Measurements from ENCODE around the gene BPIFB6. TPM values are rescaled to one million over a fixed set of nuclear protein-coding genes. Genes with fewer than 3 reads are reported as not detected.

The BPIFB6 gene
- total RNA-seq, 1 donor, result not detected

GRCh38 chr20:33063271-33063670 lies 31.8 kb downstream of the BPIFB6 start:
- no peak for TF ChIP-seq CTCF (IDR thresholded peaks at IDR 0.05; ENCODE audit: insufficient read depth, low read depth, low read length)
- no peak overlapping the region for H3K4me3 ChIP-seq (ENCODE audit: low read depth, low read length)

DNA sequence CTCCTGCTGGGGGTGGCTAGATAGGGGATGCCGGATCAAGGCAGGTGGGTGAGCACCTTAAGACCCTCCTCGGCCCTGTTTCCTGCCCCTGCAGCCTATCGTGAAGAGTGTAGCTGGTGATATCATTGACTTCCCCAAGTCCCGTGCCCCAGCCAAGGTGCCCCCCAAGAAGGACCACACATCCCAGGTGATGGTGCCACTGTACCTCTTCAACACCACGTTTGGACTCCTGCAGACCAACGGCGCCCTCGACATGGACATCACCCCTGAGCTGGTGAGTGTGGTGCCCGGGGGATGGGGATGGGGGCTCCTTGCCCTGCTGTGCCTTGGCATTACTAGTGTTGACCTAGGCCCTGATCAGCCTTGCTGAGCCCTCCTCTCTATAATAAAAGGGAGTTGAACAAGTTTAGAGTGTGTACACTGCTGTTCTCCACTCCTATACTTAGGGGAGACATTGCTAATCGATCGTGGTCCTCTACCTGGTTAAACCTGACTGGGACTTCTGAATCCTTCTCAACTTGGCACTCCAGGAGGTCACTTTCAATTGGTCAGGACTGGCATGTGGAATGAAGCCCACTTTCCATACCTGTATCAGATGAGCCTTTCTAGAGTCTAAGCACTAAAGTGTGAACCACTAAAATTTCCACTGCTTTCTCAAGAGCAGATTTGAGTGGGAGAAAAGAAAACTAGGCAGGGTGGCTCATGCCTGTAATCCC lies 33.3 kb downstream of the BPIFB6 start:
- no peak for TF ChIP-seq CTCF (IDR thresholded peaks at IDR 0.05; ENCODE audit: insufficient read depth, low read depth, low read length)
- H3K4me3 ChIP-seq (ENCODE audit: low read depth, low read length), result no peak overlapping the region
- DNase-seq (ENCODE audit: low read depth), result no peak

More at GRCh38 chr20:33063271-33063670, 31.8 kb downstream of the BPIFB6 start:
- DNase-seq (ENCODE audit: low read depth), result no peak

GRCh38 chr20:33065785-33066184 lies 34.3 kb downstream of the BPIFB6 start:
- no peak for TF ChIP-seq CTCF (IDR thresholded peaks at IDR 0.05; ENCODE audit: insufficient read depth, low read depth, low read length)
- DNase-seq (ENCODE audit: low read depth), result no peak
- no peak overlapping the region for H3K4me3 ChIP-seq (ENCODE audit: low read depth, low read length)

DNA sequence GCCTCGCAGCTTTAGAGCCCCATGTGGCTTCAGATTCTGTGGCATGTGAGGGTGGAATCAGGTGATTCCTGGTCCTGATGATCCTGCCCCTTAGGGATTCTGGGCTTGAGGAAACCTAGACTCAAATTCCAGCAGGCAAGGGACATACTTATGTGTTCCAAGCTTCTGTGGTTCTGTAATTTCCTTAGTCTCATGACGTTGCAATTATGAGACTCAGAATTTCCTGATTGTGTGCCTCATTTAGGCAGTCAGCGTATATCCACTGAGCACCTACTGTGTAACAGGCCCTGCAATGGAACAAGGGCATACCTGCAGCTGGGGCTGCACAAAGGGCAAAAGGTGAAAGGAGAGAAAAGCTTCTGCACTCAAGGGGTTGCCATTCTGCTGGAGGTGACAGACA lies 36.4 kb downstream of the BPIFB6 start:
- no peak for TF ChIP-seq CTCF (IDR thresholded peaks at IDR 0.05; ENCODE audit: insufficient read depth, low read depth, low read length)
- H3K4me3 ChIP-seq (ENCODE audit: low read depth, low read length), result no peak overlapping the region
- no peak for DNase-seq (ENCODE audit: low read depth)

DNA sequence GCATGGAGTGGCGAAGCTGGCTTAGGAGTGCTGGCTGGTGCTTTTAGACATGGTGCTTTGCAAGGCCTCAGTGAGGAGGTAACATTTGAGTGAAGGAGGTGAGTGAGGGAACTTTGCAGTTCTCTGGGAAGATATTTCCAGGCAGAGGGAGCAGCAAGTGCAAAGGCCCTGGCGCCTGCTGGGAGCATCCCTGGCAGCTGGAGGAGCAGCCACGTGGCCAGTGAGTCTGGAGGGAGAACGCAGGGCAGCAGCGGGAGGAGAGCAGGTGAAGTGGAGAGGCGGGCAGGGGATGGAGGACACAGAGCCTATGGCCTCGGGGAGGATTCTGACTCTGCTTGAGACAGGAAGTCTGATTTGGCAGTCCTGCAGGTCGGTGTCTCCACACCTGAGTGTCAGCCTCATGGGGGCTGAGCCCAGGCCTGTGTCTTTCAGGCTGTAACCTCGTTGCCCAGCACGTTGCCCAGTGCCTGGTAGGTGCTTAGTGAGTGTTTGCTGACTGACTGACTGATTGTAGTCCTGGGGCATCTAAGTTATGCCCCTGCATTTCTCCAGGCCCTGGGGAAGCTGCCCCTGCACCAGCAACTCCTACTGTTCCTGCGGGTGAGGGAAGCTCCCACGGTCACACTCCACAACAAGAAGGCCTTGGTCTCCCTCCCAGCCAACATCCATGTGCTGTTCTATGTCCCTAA lies 36.9 kb downstream of the BPIFB6 start:
- H3K4me3 ChIP-seq (ENCODE audit: low read depth, low read length), result no peak overlapping the region
- TF ChIP-seq CTCF (IDR thresholded peaks at IDR 0.05; ENCODE audit: insufficient read depth, low read depth, low read length), result no peak
- no peak for DNase-seq (ENCODE audit: low read depth)

GRCh38 chr20:33069673-33070072 lies 38.2 kb downstream of the BPIFB6 start:
- no peak overlapping the region for H3K4me3 ChIP-seq (ENCODE audit: low read depth, low read length)
- no peak for DNase-seq (ENCODE audit: low read depth)
- TF ChIP-seq CTCF (IDR thresholded peaks at IDR 0.05; ENCODE audit: insufficient read depth, low read depth, low read length), result no peak
